Hepatocyte (in vitro differentiated cells): ENCODE results near the gene ABCC12. TPM values are rescaled to one million over a fixed set of nuclear protein-coding genes. Genes with fewer than 3 reads are reported as not detected.
A peak's percentile ranks its signal among the peaks of the same experiment; 100 is the strongest.

ENCODE experiments used
- DNase-seq: peaks from one replicate; pipeline ENCODE4 v3.0.0-alpha.2; 2016; ENCODE audit warnings: low spot score
- H2AFZ ChIP-seq: fragments of 200-600 bp; sonication (generic); 2 replicates; pipeline ENCODE4 v1.6.0; 2016; ENCODE audit warnings: antibody characterized with exemption, mild to moderate bottlenecking
- H3K27ac ChIP-seq: fragments of 200-600 bp; sonication (generic); 2 replicates; pipeline ENCODE4 v1.5.1; 2016; ENCODE audit warnings: mild to moderate bottlenecking
- H3K27me3 ChIP-seq: fragments of 200-600 bp; sonication (generic); 2 replicates; pipeline ENCODE4 v1.6.1; 2016
- H3K36me3 ChIP-seq: fragments of 200-600 bp; sonication (generic); replicated peaks from 2 replicates; pipeline ENCODE4 v1.5.1; 2016; ENCODE audit warnings: low read depth; ENCODE audit not compliant: insufficient read depth
- H3K4me1 ChIP-seq: fragments of 200-600 bp; sonication (generic); 2 replicates; pipeline ENCODE4 v1.5.1; 2016; ENCODE audit warnings: mild to moderate bottlenecking, moderate library complexity; ENCODE audit not compliant: insufficient read depth
- H3K4me2 ChIP-seq: fragments of 200-600 bp; sonication (generic); 2 replicates; pipeline ENCODE4 v1.6.0; 2016
- H3K4me3 ChIP-seq: fragments of 200-600 bp; sonication (generic); 2 replicates; pipeline ENCODE4 v1.5.1; 2016; ENCODE audit warnings: mild to moderate bottlenecking
- H3K79me2 ChIP-seq: fragments of 200-600 bp; sonication (generic); 2 replicates; pipeline ENCODE4 v1.6.0; 2017; ENCODE audit warnings: mild to moderate bottlenecking
- H3K9me2 ChIP-seq: fragments of 200-600 bp; sonication (generic); replicated peaks from 2 replicates; pipeline ENCODE4 v1.6.0; 2017; ENCODE audit warnings: mild to moderate bottlenecking; ENCODE audit not compliant: insufficient read depth
- H3K9me3 ChIP-seq: fragments of 200-600 bp; sonication (generic); 2 replicates; pipeline ENCODE4 v1.5.1; 2016; ENCODE audit warnings: low read depth, mild to moderate bottlenecking
- H4K20me1 ChIP-seq: fragments of 200-600 bp; sonication (generic); 2 replicates; pipeline ENCODE4 v1.6.0; 2016; ENCODE audit warnings: mild to moderate bottlenecking; ENCODE audit not compliant: insufficient read depth, poor library complexity, severe bottlenecking
- CTCF ChIP-seq: fragments of 200-600 bp; sonication (generic); IDR thresholded peaks from 2 replicates; pipeline ENCODE4 v1.5.1; 2016; ENCODE audit warnings: antibody characterized with exemption, mild to moderate bottlenecking; ENCODE audit not compliant: poor library complexity
- EZH2 ChIP-seq: fragments of 200-600 bp; sonication (generic); IDR thresholded peaks from 2 replicates; pipeline ENCODE4 v1.6.1; 2016; ENCODE audit warnings: antibody characterized with exemption, mild to moderate bottlenecking, borderline replicate concordance
- EZH2phosphoT487 ChIP-seq: fragments of 200-600 bp; sonication (generic); IDR thresholded peaks from one replicate; pipeline ENCODE4 v1.6.1; 2018; ENCODE audit warnings: antibody characterized with exemption, mild to moderate bottlenecking, low read depth, moderate library complexity; ENCODE audit not compliant: unreplicated experiment, severe bottlenecking
- WGBS: methylation state at CpG from one replicate; pipeline ENCODE4 v1.1.6; 2016; ENCODE audit warnings: low lambda C conversion rate; ENCODE audit errors: missing lambda C conversion rate; 5-methylcytosine and 5-hydroxymethylcytosine counted together
- polyA plus RNA-seq: library from polyadenylated mRNA; unstranded; fragments of >200 nt; fragmentation: Nextera tagmentation; extraction: Ambion mirVana; gene quantifications from 2 replicates; pipeline ENCODE4 v1.2.1, GENCODE V29; 2016
- total RNA-seq: library from RNA; depleted of rRNA; stranded (reverse); fragments of >200 nt; gene quantifications from 2 replicates; pipeline ENCODE4 v1.2.3, GENCODE V29; 2014

Gene ABCC12
- total and polyA plus RNA-seq, 2 experiments from 2014 or later: not detected

GRCh38 chr16:48126801-48127644, 28.8 kb downstream of the ABCC12 start:
- WGBS: 48% methylated on average over 13 of the region's 13 CpGs
- no peaks in the 10 kb centered on the region for H3K36me3 ChIP-seq
- DNase-seq: peak; percentile 66
- no peak overlapping the region for H2AFZ ChIP-seq
- H3K79me2 ChIP-seq: no peaks in the 10 kb centered on the region
- peak overlapping the region; percentile 27 for H3K4me2 ChIP-seq
- H3K27ac ChIP-seq: peak overlapping the region; percentile 78
- H3K9me2 ChIP-seq: no peaks in the 10 kb centered on the region
- no peaks in the 10 kb centered on the region for H3K9me3 ChIP-seq
- no peaks in the 10 kb centered on the region for H3K4me1 ChIP-seq
- H4K20me1 ChIP-seq: no peaks in the 10 kb centered on the region
- H3K4me3 ChIP-seq: no peak overlapping the region
- no peaks in the 10 kb centered on the region for H3K27me3 ChIP-seq
- no peak for TF ChIP-seq CTCF
- no peak for TF ChIP-seq EZH2phosphoT487
- TF ChIP-seq EZH2: no peak

- Histone ChIP-seq H3K79me2 (no peaks in the 10 kb centered on the region), H2AFZ (no peak overlapping the region), H3K27me3 (no peaks in the 10 kb centered on the region), H3K4me3 (no peak overlapping the region), H3K4me2 (no peak overlapping the region), H3K36me3 (no peaks in the 10 kb centered on the region), H3K4me1 (no peaks in the 10 kb centered on the region), H3K9me3 (no peaks in the 10 kb centered on the region), H3K9me2 (no peaks in the 10 kb centered on the region), H3K27ac (no peak overlapping the region), H4K20me1 (no peaks in the 10 kb centered on the region)
- TF ChIP-seq CTCF (no peak), EZH2phosphoT487 (no peak), EZH2 (no peak)
- DNase-seq: no peak
- WGBS: 88% methylated on average over 5 of the region's 5 CpGs
Measured at GRCh38 chr16:48125888-48126287, 29.9 kb downstream of the ABCC12 start.

- Histone ChIP-seq H3K27ac (no peak overlapping the region), H3K4me1 (no peaks in the 10 kb centered on the region), H3K79me2 (no peaks in the 10 kb centered on the region), H3K9me2 (no peaks in the 10 kb centered on the region), H3K4me2 (no peak overlapping the region), H3K9me3 (no peaks in the 10 kb centered on the region), H3K4me3 (no peak overlapping the region), H2AFZ (no peak overlapping the region), H4K20me1 (no peaks in the 10 kb centered on the region), H3K27me3 (no peaks in the 10 kb centered on the region), H3K36me3 (no peaks in the 10 kb centered on the region)
- WGBS: 90% methylated on average over 2 of the region's 2 CpGs
- DNase-seq: no peak
- no peak for TF ChIP-seq EZH2
- no peak for TF ChIP-seq EZH2phosphoT487
- no peak for TF ChIP-seq CTCF
Measured at GRCh38 chr16:48124266-48124665, 31.5 kb downstream of the ABCC12 start.
